H54 (cell line): ENCODE measurements around the gene TGFB3.
"Not testable (repeated sequence)": the region's sequence is repeated elsewhere in the genome, so short reads cannot be mapped to it uniquely, and the experiment has no call there.

ENCODE experiments used
- DNase-seq: peaks from one replicate; pipeline ENCODE4 v3.0.0; 2011; ENCODE audit warnings: low spot score, mixed read lengths; ENCODE audit not compliant: insufficient read length
- FAIRE-seq: peaks from 3 replicates; lab custom pipeline; 2011; peaks lifted over from hg19 to GRCh38; lab: Jason Lieb, UNC
- POLR2A ChIP-seq: IDR thresholded peaks from 2 replicates; pipeline ENCODE4 v1.6.1; 2011; ENCODE audit warnings: low read depth, mild to moderate bottlenecking, low read length

Gene TGFB3

GRCh38 chr14:75959031-75959430 lies 22.8 kb downstream of the TGFB3 start:
- FAIRE-seq (no peak), DNase-seq (no peak)
- no peak for TF ChIP-seq POLR2A

GRCh38 chr14:75952489-75952888 lies 29.3 kb downstream of the TGFB3 start:
- FAIRE-seq (no peak), DNase-seq (no peak)

GRCh38 chr14:75946785-75947184 lies 35.0 kb downstream of the TGFB3 start:
- TF ChIP-seq POLR2A, result no peak
- no peak for DNase-seq
- no peak for FAIRE-seq

More at GRCh38 chr14:75952489-75952888, 29.3 kb downstream of the TGFB3 start:
- no peak for TF ChIP-seq POLR2A

GRCh38 chr14:75944607-75945241 lies 37.1 kb downstream of the TGFB3 start:
- TF ChIP-seq POLR2A, result no peak
- no peak for FAIRE-seq
- DNase-seq, result no peak

GRCh38 chr14:75941030-75941429 lies 40.8 kb downstream of the TGFB3 start:
- FAIRE-seq (no peak), DNase-seq (no peak)
- no peak for TF ChIP-seq POLR2A

GRCh38 chr14:75939200-75939599 lies 42.6 kb downstream of the TGFB3 start:
- DNase-seq (no peak), FAIRE-seq (no peak)
- no peak for TF ChIP-seq POLR2A

- FAIRE-seq (no peak), DNase-seq (no peak)
- no peak for TF ChIP-seq POLR2A
Observed at GRCh38 chr14:75934998-75935628, 46.7 kb downstream of the TGFB3 start.

GRCh38 chr14:75933712-75934296 lies 48.0 kb downstream of the TGFB3 start:
- no peak for FAIRE-seq
- no peak for DNase-seq
- TF ChIP-seq POLR2A, result no peak

GRCh38 chr14:75928690-75929181 lies 53.1 kb downstream of the TGFB3 start:
- no peak for DNase-seq
- TF ChIP-seq POLR2A, result no peak
- FAIRE-seq, result no peak

- FAIRE-seq (no peak), DNase-seq (no peak)
- TF ChIP-seq POLR2A, result no peak
Observed at GRCh38 chr14:75927564-75928087, 54.2 kb downstream of the TGFB3 start.

GRCh38 chr14:75926431-75927115 lies 55.2 kb downstream of the TGFB3 start:
- FAIRE-seq (no peak), DNase-seq (no peak)
- no peak for TF ChIP-seq POLR2A

GRCh38 chr14:75925141-75925840 lies 56.5 kb downstream of the TGFB3 start:
- not testable (repeated sequence) for FAIRE-seq, DNase-seq

GRCh38 chr14:75920421-75920820 lies 61.4 kb downstream of the TGFB3 start:
- not testable (repeated sequence) for FAIRE-seq, DNase-seq
